IMR-90 (cell line): Measurements from ENCODE around the gene FBXO15. TPM values are rescaled to one million over a fixed set of nuclear protein-coding genes. Genes with fewer than 3 reads are reported as not detected.

Experiments
- ATAC-seq: fragments of 200-7000 bp; cut with Tn5 transposase; 2 replicates; pipeline ENCODE4 v1.9.1; 2020; ENCODE audit warnings: low read depth, mild to moderate bottlenecking, moderate library complexity
- BruUV-seq: library from RNA; stranded (reverse); fragments of 400-500 nt; replicated peaks from 2 replicates; lab custom pipeline; 2021; lab: Mats Ljungman, UMichigan
- CTCF ChIA-PET: fragments of 300-600 bp; formaldehyde crosslinking; extraction: SDS; loops from one replicate; lab custom pipeline; 2021; ENCODE audit warnings: antibody characterized with exemption; lab: Yijun Ruan, JAX
- POLR2A ChIA-PET: fragments of 300-600 bp; sonication (Branson Sonifier 250); formaldehyde crosslinking; loops from one replicate; lab custom pipeline; 2022; ENCODE audit warnings: antibody characterized with exemption; ENCODE audit not compliant: unreplicated experiment; lab: Charles Lee
- DNase-seq: peaks from one replicate; pipeline ENCODE4 v3.0.0; 2013
- H2AFZ ChIP-seq: replicated peaks from 2 replicates; pipeline ENCODE3; 2013; ENCODE audit warnings: low read length, mild to moderate bottlenecking; ENCODE audit not compliant: poor library complexity
- H2AK5ac ChIP-seq: 2 replicates; pipeline ENCODE4 v1.6.1; 2013; ENCODE audit warnings: low read depth, low read length, inconsistent platforms
- H2AK9ac ChIP-seq: replicated peaks from 2 replicates; pipeline ENCODE3; 2013; ENCODE audit warnings: mild to moderate bottlenecking, low read depth, low read length, moderate library complexity; ENCODE audit not compliant: poor library complexity
- H2BK120ac ChIP-seq: 2 replicates; pipeline ENCODE4 v1.6.1; 2013; ENCODE audit warnings: low read depth, low read length, inconsistent platforms
- H2BK15ac ChIP-seq: 3 replicates; pipeline ENCODE4 v1.6.1; 2013; ENCODE audit warnings: low read depth, low read length, inconsistent platforms
- H2BK20ac ChIP-seq: 2 replicates; pipeline ENCODE4 v1.6.1; 2013; ENCODE audit warnings: low read depth, mild to moderate bottlenecking, inconsistent platforms, low read length, moderate library complexity
- H2BK5ac ChIP-seq: 2 replicates; pipeline ENCODE4 v1.6.1; 2013; ENCODE audit warnings: mild to moderate bottlenecking, low read depth, low read length, inconsistent platforms; ENCODE audit not compliant: poor library complexity, severe bottlenecking
- H3K14ac ChIP-seq: replicated peaks from 2 replicates; pipeline ENCODE4 v1.6.1; 2013; ENCODE audit warnings: low read depth, low read length, inconsistent platforms
- H3K18ac ChIP-seq: 2 replicates; pipeline ENCODE4 v1.6.1; 2013; ENCODE audit warnings: low read depth, low read length, control low read depth
- H3K23ac ChIP-seq: 2 replicates; pipeline ENCODE4 v1.6.1; 2013; ENCODE audit warnings: low read depth, low read length, inconsistent platforms
- H3K27ac ChIP-seq: 2 replicates; pipeline ENCODE4 v1.5.1; 2013; ENCODE audit warnings: mild to moderate bottlenecking, control low read depth, low read length; ENCODE audit not compliant: insufficient read depth
- H3K27me3 ChIP-seq: 2 replicates; pipeline ENCODE4 v1.6.1; 2013; ENCODE audit warnings: low read length; ENCODE audit not compliant: control insufficient read depth, insufficient read depth
- H3K36me3 ChIP-seq: 2 replicates; pipeline ENCODE4 v1.6.1; 2013; ENCODE audit warnings: low read length, mixed read lengths; ENCODE audit not compliant: control insufficient read depth, insufficient read depth
- H3K4ac ChIP-seq: 2 replicates; pipeline ENCODE4 v1.6.1; 2013; ENCODE audit warnings: low read depth, low read length, inconsistent platforms
- H3K4me1 ChIP-seq: 2 replicates; pipeline ENCODE4 v1.6.1; 2013; ENCODE audit warnings: low read length, mixed read lengths; ENCODE audit not compliant: control insufficient read depth, insufficient read depth
- H3K4me2 ChIP-seq: 2 replicates; pipeline ENCODE4 v1.6.1; 2013; ENCODE audit warnings: low read depth, mild to moderate bottlenecking, control low read depth, low read length, moderate library complexity
- H3K4me3 ChIP-seq: 2 replicates; pipeline ENCODE4 v1.5.1; 2013; ENCODE audit warnings: low read depth, mild to moderate bottlenecking, control low read depth, low read length, moderate library complexity; ENCODE audit not compliant: insufficient read depth
- H3K56ac ChIP-seq: 2 replicates; pipeline ENCODE4 v1.6.1; 2013; ENCODE audit warnings: low read length, inconsistent platforms; ENCODE audit not compliant: insufficient read depth; ENCODE audit errors: extremely low read depth
- H3K79me1 ChIP-seq, 2 experiments: 2 replicates each; pipeline ENCODE4 v1.6.1; 2013; ENCODE audit warnings: low read length in 2 of 2, inconsistent platforms in 1 of 2, low read depth in 1 of 2
- H3K9ac ChIP-seq: 2 replicates; pipeline ENCODE4 v1.6.1; 2013; ENCODE audit warnings: low read depth, low read length, control low read depth
- H3K9me1 ChIP-seq: 2 replicates; pipeline ENCODE4 v1.6.1; 2013; ENCODE audit warnings: low read length, inconsistent platforms; ENCODE audit not compliant: insufficient read depth
- H3K9me3 ChIP-seq: 2 replicates; pipeline ENCODE4 v1.6.1; 2013; ENCODE audit warnings: low read length; ENCODE audit not compliant: control insufficient read depth, insufficient read depth
- H4K20me1 ChIP-seq: 2 replicates; pipeline ENCODE4 v1.6.1; 2013; ENCODE audit warnings: low read length, inconsistent platforms; ENCODE audit not compliant: insufficient read depth
- H4K5ac ChIP-seq: 2 replicates; pipeline ENCODE4 v1.6.1; 2013; ENCODE audit warnings: mild to moderate bottlenecking, low read depth, low read length, control low read depth
- H4K8ac ChIP-seq, 2 experiments: 2 replicates each; pipeline ENCODE4 v1.6.1; 2013; ENCODE audit warnings: low read depth in 2 of 2, low read length in 2 of 2, control low read depth in 1 of 2, inconsistent platforms in 1 of 2
- H4K91ac ChIP-seq: 2 replicates; pipeline ENCODE4 v1.6.1; 2013; ENCODE audit warnings: low read depth, low read length, inconsistent platforms; ENCODE audit not compliant: insufficient read depth
- BHLHE40 ChIP-seq: fragments of 150-350 bp; IDR thresholded peaks from 2 replicates; pipeline ENCODE4 v1.6.1; 2016; ENCODE audit warnings: mild to moderate bottlenecking, low read depth, low read length
- CEBPB ChIP-seq: IDR thresholded peaks from 2 replicates; pipeline ENCODE4 v1.6.1; 2012; ENCODE audit warnings: low read depth, low read length, improper control_type of control experiment
- CHD1 ChIP-seq: IDR thresholded peaks from 2 replicates; pipeline ENCODE4 v1.6.1; 2012; ENCODE audit warnings: low read depth, low read length, improper control_type of control experiment
- FOS ChIP-seq: fragments of 150-350 bp; IDR thresholded peaks from 2 replicates; pipeline ENCODE4 v1.6.1; 2016; ENCODE audit warnings: low read depth, low read length
- MAFK ChIP-seq: IDR thresholded peaks from 2 replicates; pipeline ENCODE4 v1.6.1; 2012; ENCODE audit warnings: low read depth, low read length, improper control_type of control experiment
- MAZ ChIP-seq: IDR thresholded peaks from 2 replicates; pipeline ENCODE4 v1.6.1; 2012; ENCODE audit warnings: low read depth, mild to moderate bottlenecking, low read length, improper control_type of control experiment, moderate library complexity, borderline replicate concordance
- MXI1 ChIP-seq: IDR thresholded peaks from 2 replicates; pipeline ENCODE4 v1.6.1; 2012; ENCODE audit warnings: low read depth, mild to moderate bottlenecking, low read length, moderate library complexity, borderline replicate concordance
- NFE2L2 ChIP-seq: fragments of 150-350 bp; IDR thresholded peaks from 2 replicates; pipeline ENCODE4 v1.6.1; 2016; ENCODE audit warnings: low read depth, mild to moderate bottlenecking, low read length
- POLR2A ChIP-seq: IDR thresholded peaks from 2 replicates; pipeline ENCODE4 v1.6.1; 2012; ENCODE audit warnings: mild to moderate bottlenecking, low read depth, low read length
- RAD21 ChIP-seq: IDR thresholded peaks from 2 replicates; pipeline ENCODE4 v1.6.1; 2012; ENCODE audit warnings: low read length, improper control_type of control experiment
- RCOR1 ChIP-seq: IDR thresholded peaks from 2 replicates; pipeline ENCODE4 v1.6.1; 2012; ENCODE audit warnings: mild to moderate bottlenecking, low read length, improper control_type of control experiment; ENCODE audit not compliant: insufficient replicate concordance
- SMC3 ChIP-seq: fragments of 150-350 bp; IDR thresholded peaks from 2 replicates; pipeline ENCODE4 v1.6.1; 2016; ENCODE audit warnings: low read depth, mild to moderate bottlenecking, antibody characterized with exemption, low read length, moderate library complexity
- WGBS, 2 experiments: methylation state at CpG; one replicate each; pipeline versions ENCODE4 v1.1.5 to v1.1.7; 2013; ENCODE audit warnings: missing lambda C conversion rate in 2 of 2; ENCODE audit not compliant: insufficient read length in 1 of 2; ENCODE audit errors: extremely low coverage in 2 of 2; 5-methylcytosine and 5-hydroxymethylcytosine counted together
- dilution Hi-C: fragments of 300-500 bp; cut with HindIII; formaldehyde crosslinking; loops from one replicate; pipeline ENCODE4 v1.14.3; 2018; ENCODE audit warnings: low sequenced_read_pairs; ENCODE audit not compliant: unreplicated experiment
- in situ Hi-C: fragments of 300-500 bp; cut with MboI; formaldehyde crosslinking; loops from 3 replicates; pipeline ENCODE4 v1.14.3; 2019; ENCODE audit warnings: low sequenced_read_pairs, inconsistent platforms, mixed read lengths
- intact Hi-C: fragments of 100-400 bp; cut with micrococcal nuclease; formaldehyde crosslinking; loops from 2 replicates; pipeline ENCODE4 v1.10.0; 2022
- polyA plus RNA-seq, 3 experiments: library from polyadenylated mRNA; depleted of rRNA; stranded (reverse); fragments of >200 nt; gene quantifications; 2 replicates each; pipeline ENCODE4 v1.2.3, GENCODE V29; 2012; ENCODE audit warnings: low replicate concordance in 1 of 3
- total RNA-seq: library from RNA; depleted of rRNA; stranded (reverse); fragments of >200 nt; gene quantifications from 2 replicates; pipeline ENCODE4 v1.2.3, GENCODE V29; 2012
- TF ChIP-seq, protein P1 (sequence below): fragments of 150-350 bp; IDR thresholded peaks from 2 replicates; pipeline ENCODE4 v1.6.1; 2017; ENCODE audit warnings: mild to moderate bottlenecking, antibody characterized with exemption, low read length, low read depth

Gene FBXO15
- total and polyA plus RNA-seq, 2 of the 4 experiments (the other 2 are of a cell fraction), result 0.90 to 2.0 TPM

DNA sequence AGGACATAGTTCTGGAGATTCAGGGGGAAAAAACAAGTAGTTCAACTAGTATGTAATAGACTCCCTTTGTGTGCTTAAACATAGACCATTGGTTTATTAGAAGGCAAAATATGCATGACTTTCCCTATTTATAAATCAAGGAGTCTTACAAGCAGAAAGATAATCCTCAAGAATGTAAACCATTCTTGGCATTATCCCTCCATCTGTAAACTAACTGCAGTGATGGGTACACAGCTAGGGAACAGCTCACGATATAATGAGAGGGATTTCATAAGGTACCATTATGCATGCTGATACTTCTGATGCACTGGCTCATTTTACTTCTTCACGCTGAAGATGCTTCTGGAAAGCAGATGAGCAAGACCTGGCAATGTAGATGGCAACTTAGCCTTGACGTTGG lies 878 bp downstream of the FBXO15 start:
- H2AFZ ChIP-seq, result peak overlapping the region; percentile 95
- TF ChIP-seq MXI1, result no peak
- no peak for TF ChIP-seq BHLHE40
- peak; percentile 88 for TF ChIP-seq RCOR1
- TF ChIP-seq MAFK, result no peak
- no peak for TF ChIP-seq NFE2L2
- no peak for TF ChIP-seq MAZ
- TF ChIP-seq CHD1, result no peak
- no peak for TF ChIP-seq FOS
- TF ChIP-seq, protein P1, sequence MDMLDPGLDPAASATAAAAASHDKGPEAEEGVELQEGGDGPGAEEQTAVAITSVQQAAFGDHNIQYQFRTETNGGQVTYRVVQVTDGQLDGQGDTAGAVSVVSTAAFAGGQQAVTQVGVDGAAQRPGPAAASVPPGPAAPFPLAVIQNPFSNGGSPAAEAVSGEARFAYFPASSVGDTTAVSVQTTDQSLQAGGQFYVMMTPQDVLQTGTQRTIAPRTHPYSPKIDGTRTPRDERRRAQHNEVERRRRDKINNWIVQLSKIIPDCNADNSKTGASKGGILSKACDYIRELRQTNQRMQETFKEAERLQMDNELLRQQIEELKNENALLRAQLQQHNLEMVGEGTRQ, result no peak
- TF ChIP-seq RAD21, result no peak
- TF ChIP-seq SMC3, result no peak
- TF ChIP-seq POLR2A, result no peak
- peak; percentile 44; the same call in 1 of the 2 replicates for TF ChIP-seq CEBPB
- peak overlapping the region; percentile 82 for H3K14ac ChIP-seq
- H3K36me3 ChIP-seq, result no peaks in the 10 kb centered on the region; the same call in 1 of the 2 replicates
- no peaks in the 10 kb centered on the region for H3K27me3 ChIP-seq
- peaks cover 12 to 27% of the 10 kb centered on the region in 2 experiments; a peak in 3 of 4 replicates for H3K79me1 ChIP-seq
- peaks cover 12% of the 10 kb centered on the region for H3K4me1 ChIP-seq
- H2BK15ac ChIP-seq, result peak overlapping the region; percentile 92; the same call in 1 of the 3 replicates
- H3K18ac ChIP-seq, result peak overlapping the region; percentile 96
- no peaks in the 10 kb centered on the region for H3K9me3 ChIP-seq
- dilution Hi-C loops, result no loop called here
- ATAC-seq (peak; percentile 34), DNase-seq (peak; percentile 92)
- WGBS, 2 experiments, result 14% methylated on average over 1 of the region's 3 CpGs; no CpG with 5 or more reads in 1 of the 2 experiments
- H3K4ac ChIP-seq, result peak overlapping the region; percentile 95
- H2BK20ac ChIP-seq, result peak overlapping the region; percentile 97
- H3K56ac ChIP-seq, result peak overlapping the region; percentile 50; the same call in 1 of the 2 replicates
- in situ Hi-C loops, result no loop called here
- H4K5ac ChIP-seq, result peak overlapping the region; percentile 96
- peak overlapping the region; percentile 97 for H2BK120ac ChIP-seq
- H3K4me3 ChIP-seq, result peak overlapping the region; percentile 56
- H3K9me1 ChIP-seq, result peaks cover 7% of the 10 kb centered on the region
- peak overlapping the region; percentile 90 for H3K23ac ChIP-seq
- peak overlapping the region; percentile 99 for H2BK5ac ChIP-seq
- CTCF ChIA-PET, result no interaction called here
- BruUV-seq, result no TSS peak
- H4K8ac ChIP-seq, result peak overlapping the region; percentile 45 to 93
- H2AK5ac ChIP-seq, result peak overlapping the region; percentile 92
- H2AK9ac ChIP-seq, result peak overlapping the region; percentile 66
- peak overlapping the region; percentile 99 for H3K27ac ChIP-seq
- POLR2A ChIA-PET, result no interaction called here
- peak overlapping the region; percentile 94 for H3K4me2 ChIP-seq
- intact Hi-C loops, result loop anchor here (1.0 to 10.0 kb wide), 2 partner anchors 44 to 462 kb away; no protein-coding TSS in a partner anchor
- peak overlapping the region; percentile 38 for H3K9ac ChIP-seq
- H4K91ac ChIP-seq, result peak overlapping the region; percentile 89
- no peaks in the 10 kb centered on the region for H4K20me1 ChIP-seq
